ENCODE measurements around the gene PRDM8. TPM values are rescaled to one million over a fixed set of nuclear protein-coding genes. Genes with fewer than 3 reads are reported as not detected.

The PRDM8 gene
- total RNA-seq, 1 experiment from 2014 or later = 0.26 TPM

- H3K36me3 ChIP-seq (ENCODE audit: low read depth) = no peaks in the 10 kb centered on the region
- ChIA-PET CTCF (no interaction called here), POLR2A (ENCODE audit: unreplicated experiment) (no interaction called here)
- intact Hi-C loops (cut with micrococcal nuclease; ENCODE audit: unreplicated experiment) = loop anchor here (10.0 kb wide), 2 partner anchors 62 to 112 kb away; partner anchors contain the start of gene ANTXR2
- no peaks in the 10 kb centered on the region for H3K4me1 ChIP-seq (replicated peaks; ENCODE audit: insufficient read depth)
- H3K9me3 ChIP-seq (ENCODE audit: insufficient read depth, low read depth) = no peaks in the 10 kb centered on the region
- no peaks in the 10 kb centered on the region for H3K9me2 ChIP-seq (ENCODE audit: insufficient read depth)
- H3F3A ChIP-seq (ENCODE audit: insufficient read depth, low read depth) = no peaks in the 10 kb centered on the region
- H3K27ac ChIP-seq = no peak overlapping the region
- no peak for DNase-seq
- no peaks in the 10 kb centered on the region for H3K27me3 ChIP-seq (ENCODE audit: insufficient read depth, low read depth)
- no TSS peak for BruUV-seq (replicated peaks)
- H3K4me2 ChIP-seq = no peak overlapping the region
- H3K79me2 ChIP-seq (ENCODE audit: low read depth) = no peaks in the 10 kb centered on the region
- no peak overlapping the region for H2AFZ ChIP-seq
- TF ChIP-seq CTCF (conservative IDR thresholded peaks at IDR 0.05) = no peak
- TF ChIP-seq EZH2 (IDR thresholded peaks at IDR 0.05; ENCODE audit: low read depth) = no peak
- H4K20me1 ChIP-seq (ENCODE audit: insufficient read depth) = no peaks in the 10 kb centered on the region
- H3K4me3 ChIP-seq = no peak overlapping the region
These were observed 10.6 kb upstream of the PRDM8 start for GRCh38 chr4:80186676-80187075.

- no peaks in the 10 kb centered on the region for H3K27me3 ChIP-seq (ENCODE audit: insufficient read depth, low read depth)
- H3K36me3 ChIP-seq (ENCODE audit: low read depth) = no peaks in the 10 kb centered on the region
- no peak overlapping the region for H3K4me2 ChIP-seq
- no peak overlapping the region for H3K4me3 ChIP-seq
- H3K9me3 ChIP-seq (ENCODE audit: insufficient read depth, low read depth) = no peaks in the 10 kb centered on the region
- no TSS peak for BruUV-seq (replicated peaks)
- TF ChIP-seq CTCF (conservative IDR thresholded peaks at IDR 0.05) (no peak), EZH2 (IDR thresholded peaks at IDR 0.05; ENCODE audit: low read depth) (no peak)
- POLR2A ChIA-PET (ENCODE audit: unreplicated experiment) = no interaction called here
- intact Hi-C loops (cut with micrococcal nuclease; ENCODE audit: unreplicated experiment) = loop anchor here (10.0 kb wide), 2 partner anchors 63 to 113 kb away; partner anchors contain the start of gene ANTXR2
- H2AFZ ChIP-seq = no peak overlapping the region
- H3K4me1 ChIP-seq (replicated peaks; ENCODE audit: insufficient read depth) = no peaks in the 10 kb centered on the region
- DNase-seq = no peak
- no peaks in the 10 kb centered on the region for H3F3A ChIP-seq (ENCODE audit: insufficient read depth, low read depth)
- no peaks in the 10 kb centered on the region for H3K79me2 ChIP-seq (ENCODE audit: low read depth)
- CTCF ChIA-PET = no interaction called here
- no peaks in the 10 kb centered on the region for H4K20me1 ChIP-seq (ENCODE audit: insufficient read depth)
- no peaks in the 10 kb centered on the region for H3K9me2 ChIP-seq (ENCODE audit: insufficient read depth)
- H3K27ac ChIP-seq = no peak overlapping the region
These were observed 9.6 kb upstream of the PRDM8 start for GRCh38 chr4:80187677-80188076.

GRCh38 chr4:80188457-80188800, 8.9 kb upstream of the PRDM8 start:
- Histone ChIP-seq H4K20me1 (ENCODE audit: insufficient read depth) (no peaks in the 10 kb centered on the region), H3K27ac (no peak overlapping the region), H3K27me3 (ENCODE audit: insufficient read depth, low read depth) (no peaks in the 10 kb centered on the region), H3K36me3 (ENCODE audit: low read depth) (no peaks in the 10 kb centered on the region), H3K4me1 (replicated peaks; ENCODE audit: insufficient read depth) (no peaks in the 10 kb centered on the region), H3K4me2 (no peak overlapping the region), H3F3A (ENCODE audit: insufficient read depth, low read depth) (no peaks in the 10 kb centered on the region), H3K9me3 (ENCODE audit: insufficient read depth, low read depth) (no peaks in the 10 kb centered on the region), H2AFZ (no peak overlapping the region), H3K79me2 (ENCODE audit: low read depth) (no peaks in the 10 kb centered on the region), H3K9me2 (ENCODE audit: insufficient read depth) (no peaks in the 10 kb centered on the region), H3K4me3 (no peak overlapping the region)
- intact Hi-C loops (cut with micrococcal nuclease; ENCODE audit: unreplicated experiment) = loop anchor here (10.0 kb wide), 2 partner anchors 64 to 114 kb away; partner anchors contain the start of gene ANTXR2
- TF ChIP-seq EZH2 (IDR thresholded peaks at IDR 0.05; ENCODE audit: low read depth) (no peak), CTCF (conservative IDR thresholded peaks at IDR 0.05) (no peak)
- ChIA-PET CTCF (no interaction called here), POLR2A (ENCODE audit: unreplicated experiment) (no interaction called here)
- no peak for DNase-seq
- BruUV-seq (replicated peaks) = no TSS peak
